ENCODE data around the gene AIG1.
"Not testable (repeated sequence)": the region's sequence is repeated elsewhere in the genome, so short reads cannot be mapped to it uniquely, and the experiment has no call there.

Gene AIG1
- total RNA-seq, result 6.8 to 8.0 reads per million in 2 donors

GRCh38 chr6:143060806-143061596 is at the start of gene AIG1:
AIG1 (plus strand) TSS chr6:143060889; CDS start chr6:143060926, 37 bp downstream.
- peak; percentile 51 for DNase-seq

DNA sequence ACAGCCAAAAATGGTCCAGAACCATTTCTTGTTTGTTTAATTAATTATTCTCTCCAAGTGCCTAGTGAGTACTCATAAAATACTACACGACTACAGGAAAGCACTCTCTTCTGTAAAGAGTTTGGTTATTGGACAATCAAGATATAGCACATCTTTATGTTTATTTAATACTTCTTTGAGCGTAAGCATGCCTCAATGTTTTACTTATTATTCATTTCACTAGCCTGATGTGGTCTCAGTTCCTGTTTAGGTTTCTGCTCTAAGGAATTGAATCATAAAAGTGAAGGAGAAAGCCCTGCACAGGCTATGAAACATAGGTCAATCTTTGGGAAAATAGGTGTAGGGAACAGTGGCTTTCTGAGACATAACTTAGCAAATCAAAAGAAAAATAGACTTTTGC is 45.9 kb upstream of the AIG1 start:
- DNase-seq, result no peak

- no peak for DNase-seq
Measured at GRCh38 chr6:143015300-143015706, 45.4 kb upstream of the AIG1 start.

DNA sequence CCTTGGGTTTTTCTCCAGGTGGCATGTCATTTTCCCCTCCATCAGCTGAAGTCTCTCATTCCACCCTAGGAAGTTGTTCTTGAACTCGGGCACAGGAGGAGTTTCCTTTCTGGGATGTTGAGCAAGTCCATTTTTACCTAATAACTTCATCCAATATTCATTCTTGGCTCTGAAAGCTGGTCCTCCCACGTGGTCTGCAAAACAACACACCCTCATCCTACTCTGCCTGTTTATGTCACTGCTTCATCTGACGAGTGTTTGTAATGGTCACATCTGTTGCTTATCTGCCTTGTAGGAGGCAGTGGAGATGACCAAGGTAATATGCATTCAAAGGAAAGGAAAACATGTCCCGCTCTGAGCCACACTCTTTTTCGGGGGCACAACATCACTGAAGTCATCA is 41.7 kb upstream of the AIG1 start:
- no peak for DNase-seq

DNA sequence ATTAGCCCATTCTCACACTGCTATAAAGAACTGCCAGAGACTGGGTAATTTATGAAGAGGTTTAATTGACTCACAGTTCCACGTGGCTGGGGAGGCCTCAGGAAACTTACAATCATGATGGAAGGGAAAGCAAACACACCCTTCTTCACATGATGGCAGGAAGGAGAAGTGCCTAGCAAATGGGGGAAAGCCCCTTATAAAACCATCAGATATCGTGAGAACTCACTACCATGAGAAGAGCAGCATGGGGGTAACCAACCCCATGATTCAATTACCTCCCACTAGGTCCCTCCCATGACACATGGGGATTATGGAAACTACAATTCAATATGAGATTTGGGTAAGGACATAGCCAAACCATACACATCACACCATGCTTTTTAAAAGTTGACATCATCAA is 39.8 kb upstream of the AIG1 start:
- DNase-seq, result not testable (repeated sequence)

- no peak for DNase-seq
Measured at GRCh38 chr6:143021543-143021942, 39.1 kb upstream of the AIG1 start.

- no peak for DNase-seq
Measured at GRCh38 chr6:143022587-143022986, 38.1 kb upstream of the AIG1 start.

DNA sequence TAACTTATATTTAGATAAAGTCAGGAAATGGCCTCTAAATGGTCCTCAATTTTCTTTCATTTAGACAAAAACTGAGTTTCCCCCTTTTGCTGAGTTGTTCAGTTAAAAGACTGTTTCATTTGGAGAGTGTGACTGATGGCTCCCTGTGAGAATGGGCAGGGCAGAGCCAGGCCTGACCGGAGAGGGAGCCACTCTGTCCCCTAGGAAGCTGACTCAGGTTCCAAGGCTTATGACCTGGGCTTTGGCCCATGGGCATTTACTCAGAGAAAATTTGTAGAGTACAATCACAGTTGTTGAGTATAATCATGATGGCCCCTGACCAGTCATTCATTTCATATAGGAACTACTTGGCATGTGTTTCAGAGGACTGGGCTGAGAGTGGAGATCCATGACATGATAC is 37.0 kb upstream of the AIG1 start:
- no peak for DNase-seq

GRCh38 chr6:143024977-143025376 is 35.7 kb upstream of the AIG1 start:
- no peak for DNase-seq

DNA sequence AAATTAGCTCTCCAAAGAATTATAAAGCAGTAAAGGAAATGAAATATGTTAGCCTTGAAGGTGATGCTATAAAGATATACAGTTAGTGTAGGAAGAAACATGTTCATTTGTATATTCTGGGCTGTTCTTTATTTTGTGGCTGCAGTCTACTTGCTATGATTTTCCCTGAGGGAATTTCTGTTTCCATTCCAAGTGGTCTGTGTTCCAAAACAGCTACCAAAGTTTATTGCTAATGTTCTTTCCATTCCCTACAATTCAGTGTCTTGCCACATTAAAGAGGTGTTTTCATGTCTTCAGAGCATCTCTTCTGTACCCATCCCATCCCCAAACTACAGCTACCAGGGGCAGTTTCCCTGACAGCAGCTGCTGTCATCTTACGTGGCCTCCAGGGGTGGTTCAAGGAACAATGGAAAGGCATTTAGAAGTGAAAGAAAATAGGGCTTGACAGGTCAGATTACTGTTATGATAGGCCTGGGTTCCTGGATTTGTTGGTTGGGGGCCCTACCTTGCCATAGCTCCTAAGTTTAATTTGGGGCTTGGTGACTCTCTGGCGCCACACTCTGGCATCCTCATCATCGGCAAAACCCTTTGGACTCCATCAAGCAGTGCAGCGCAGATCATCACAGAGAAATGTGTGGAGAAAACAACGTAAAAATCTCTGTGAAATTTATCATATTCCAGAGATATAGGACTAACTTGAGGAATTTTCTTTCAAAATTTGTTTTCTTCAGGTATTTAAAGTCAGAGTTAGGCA is 33.8 kb upstream of the AIG1 start:
- peak; percentile 27 for DNase-seq

DNA sequence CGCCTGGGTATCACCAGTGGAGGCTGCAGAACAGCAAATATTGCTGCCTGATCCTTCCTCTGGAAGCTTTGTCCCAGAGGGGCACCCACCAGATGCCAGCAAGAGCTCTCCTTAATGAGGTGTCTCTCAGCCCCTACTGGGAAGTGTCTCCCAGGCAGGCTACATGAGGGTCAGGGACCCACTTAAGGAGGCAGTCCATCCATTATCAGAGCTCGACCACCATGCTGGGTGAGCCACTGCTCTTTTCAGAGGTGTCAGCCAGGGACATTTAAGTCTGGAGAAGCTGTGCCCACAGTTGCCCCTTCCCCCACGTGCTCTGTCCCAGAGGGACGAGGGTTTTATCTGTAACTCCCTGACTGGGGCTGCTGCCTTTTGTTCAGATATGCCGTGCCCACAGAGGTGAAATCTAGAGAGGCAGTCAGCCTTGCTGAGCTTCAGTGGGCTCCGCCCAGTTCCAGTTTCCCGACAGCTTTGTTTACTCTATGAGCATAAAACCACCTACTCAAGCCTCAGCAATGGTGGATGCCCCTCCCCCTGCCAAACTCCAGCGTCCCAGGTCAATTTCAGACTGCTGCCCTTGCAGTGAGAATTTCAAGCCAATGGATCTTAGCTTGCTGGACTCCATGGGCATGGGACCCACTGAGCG is 25.9 kb upstream of the AIG1 start:
- DNase-seq, result no peak

- DNase-seq, result no peak
Measured at GRCh38 chr6:143037470-143037869, 23.2 kb upstream of the AIG1 start.

DNA sequence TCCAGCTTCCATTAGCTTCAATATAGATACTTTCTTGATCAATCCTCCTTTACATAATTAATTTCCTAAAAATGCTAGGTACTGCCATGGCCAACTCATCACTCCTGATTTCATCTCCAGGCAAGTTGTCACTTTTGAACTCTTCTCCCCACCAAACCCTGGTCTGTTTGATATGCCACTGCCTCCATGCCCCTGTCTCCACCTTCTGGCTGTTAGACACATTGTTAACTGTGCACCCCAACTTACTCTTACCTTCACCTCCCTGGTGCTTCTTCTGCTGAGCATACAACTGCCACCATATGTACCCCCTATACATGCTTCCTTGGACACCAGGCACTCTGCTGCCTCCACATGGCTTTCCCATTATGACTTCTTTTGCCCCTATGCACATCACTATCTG is 21.9 kb upstream of the AIG1 start:
- DNase-seq, result no peak

DNA sequence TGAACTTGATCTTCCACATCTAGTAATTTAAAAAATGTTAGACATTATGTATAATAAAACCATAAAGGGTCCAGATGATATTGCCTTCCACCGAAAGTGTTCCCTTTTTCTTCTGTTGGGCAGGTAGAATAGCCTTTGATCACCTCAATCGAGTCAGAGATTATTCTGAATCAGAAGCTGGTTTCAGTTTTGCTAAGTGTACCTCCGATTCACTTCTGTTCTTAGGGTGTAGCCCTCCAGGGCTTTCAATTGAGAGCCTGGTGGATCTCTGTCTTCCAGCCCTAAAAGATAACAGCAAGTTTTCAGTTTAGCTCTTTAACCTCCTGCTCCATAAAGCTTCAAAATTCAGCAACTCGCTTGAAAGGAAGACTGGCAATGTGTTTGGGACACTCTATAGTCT is 21.1 kb upstream of the AIG1 start:
- DNase-seq, result no peak

GRCh38 chr6:143040018-143040417 is 20.7 kb upstream of the AIG1 start:
- no peak for DNase-seq

DNA sequence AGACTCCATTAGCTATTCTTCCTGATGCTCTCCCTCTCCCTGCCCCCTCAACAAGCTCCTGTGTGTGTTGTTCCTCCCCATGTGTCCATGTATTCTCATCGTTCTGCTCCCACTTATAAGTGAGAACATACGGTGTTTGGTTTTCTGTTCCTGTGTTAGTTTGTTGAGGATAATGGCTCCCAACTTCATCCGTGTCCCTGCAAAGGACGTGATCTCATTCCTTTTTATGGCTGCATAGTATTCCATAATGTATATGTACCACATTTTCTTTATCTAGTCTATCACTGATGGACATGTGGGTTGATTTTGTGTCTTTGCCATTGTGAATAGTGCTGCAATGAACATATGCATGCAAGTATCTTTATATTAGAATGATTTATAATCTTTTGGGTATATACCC is 16.3 kb upstream of the AIG1 start:
- not testable (repeated sequence) for DNase-seq

DNA sequence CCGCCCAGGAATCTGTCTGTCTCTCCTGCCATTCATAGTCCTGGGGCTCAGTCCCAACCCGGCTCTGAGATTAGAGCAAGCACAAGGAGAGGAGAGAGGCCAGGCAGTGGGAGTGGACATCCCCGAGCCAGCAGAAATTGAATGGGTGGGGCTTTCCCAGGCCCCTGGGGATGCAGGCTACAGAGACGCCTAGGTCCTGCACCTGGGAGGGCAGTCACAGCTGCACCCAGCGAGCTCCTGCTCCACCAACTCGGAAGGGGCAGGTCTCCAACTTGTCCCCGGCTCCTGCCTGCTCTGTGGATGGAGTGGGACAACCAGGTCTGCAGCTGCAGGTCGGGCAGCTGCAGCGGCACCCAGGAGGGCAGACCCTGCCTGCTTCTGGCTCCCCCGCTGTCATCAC is 11.1 kb upstream of the AIG1 start:
- DNase-seq, result no peak

- DNase-seq, result no peak
Measured at GRCh38 chr6:143050509-143050908, 10.2 kb upstream of the AIG1 start.

DNA sequence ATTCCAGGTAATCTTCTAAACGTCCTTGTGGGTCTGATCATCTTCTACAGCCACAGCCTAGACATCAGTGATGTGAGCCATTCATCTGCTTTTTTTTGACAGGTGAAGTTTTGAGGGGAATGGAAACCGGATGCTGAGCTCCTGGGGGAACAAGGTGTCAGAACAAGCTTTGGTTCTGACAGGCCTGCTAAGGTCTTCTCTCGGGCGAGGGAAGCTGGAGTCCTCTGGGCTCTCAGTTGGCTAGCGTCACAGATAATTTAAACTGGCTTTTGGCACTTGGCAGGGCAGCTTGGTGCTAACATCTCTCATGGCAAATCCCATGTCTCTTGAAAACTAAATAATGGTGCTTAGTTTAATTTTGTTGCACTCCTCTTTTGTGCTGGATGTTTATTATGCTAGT is 8.4 kb upstream of the AIG1 start:
- no peak for DNase-seq

DNA sequence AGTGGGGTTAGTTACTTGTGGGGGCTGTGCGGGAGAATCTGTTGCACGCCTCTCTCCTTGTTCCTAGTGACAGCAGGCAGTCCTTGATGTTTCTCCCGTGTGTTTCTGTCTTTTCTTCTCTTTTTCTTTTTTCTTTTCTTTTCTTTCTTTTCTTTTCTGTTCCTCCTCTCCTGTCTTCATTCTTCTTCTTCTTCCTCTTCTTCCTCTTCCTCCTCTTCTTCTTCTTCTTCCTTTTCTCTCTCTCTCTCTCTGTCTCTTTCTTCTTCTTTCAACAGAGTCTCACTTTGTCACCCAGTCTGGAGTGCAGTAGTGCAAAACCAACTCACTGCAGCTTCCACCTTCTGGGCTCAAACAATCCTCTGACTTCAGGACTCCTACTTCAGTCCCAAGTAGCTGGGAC is 6.8 kb upstream of the AIG1 start:
- DNase-seq, result no peak

- DNase-seq, result no peak
Measured at GRCh38 chr6:143054329-143054728, 6.4 kb upstream of the AIG1 start.

DNA sequence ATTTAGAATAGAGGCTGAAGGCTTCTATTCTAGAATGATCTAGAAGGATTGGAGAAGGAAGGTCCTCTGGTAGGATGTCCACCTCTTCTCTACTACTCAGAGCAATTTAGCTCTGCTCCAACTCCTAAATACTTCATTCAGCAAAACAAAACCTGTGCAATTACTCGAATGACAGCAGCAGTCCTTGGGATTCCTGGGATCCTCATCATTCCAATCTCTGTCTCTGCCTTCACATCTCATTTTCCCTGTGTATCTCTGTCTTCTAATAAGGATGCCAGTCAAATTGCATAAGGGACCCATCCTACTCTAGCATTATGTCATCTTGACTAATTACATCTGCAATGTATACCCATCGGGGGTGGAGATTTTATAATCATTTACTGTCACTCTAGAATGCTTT is 5.5 kb upstream of the AIG1 start:
- no peak for DNase-seq

- no peak for DNase-seq
Measured at GRCh38 chr6:143055891-143056290, 4.8 kb upstream of the AIG1 start.

- no peak for DNase-seq
Measured at GRCh38 chr6:143058987-143059386, 1.7 kb upstream of the AIG1 start.
